ENCODE data around the gene TTLL11.

Gene TTLL11

DNA sequence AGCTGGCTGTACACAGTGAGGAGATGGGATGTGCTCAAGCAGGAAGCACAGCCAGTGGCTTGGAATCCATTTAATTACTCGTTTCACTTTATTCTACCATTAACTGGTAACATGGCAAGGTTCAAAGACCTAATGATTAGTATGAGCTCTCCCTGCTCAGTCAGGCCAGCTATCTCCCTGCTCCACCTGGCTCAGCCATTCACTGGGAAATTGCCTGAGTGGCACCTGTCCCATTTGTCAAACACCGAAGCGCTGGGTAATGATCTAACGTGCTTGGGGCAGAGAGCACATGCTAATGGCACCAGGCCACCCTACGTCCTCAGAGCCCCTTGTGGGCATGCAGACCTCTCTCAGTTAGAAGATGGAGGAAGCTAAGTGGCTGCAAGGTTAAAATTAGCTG, 162.2 kb downstream of the TTLL11 start:
- DNase-seq (ENCODE audit: insufficient read length, low spot score), result no peak
- TF ChIP-seq TAF1 (IDR thresholded peaks at IDR 0.05; ENCODE audit: low read depth, low read length), result no peak
- TF ChIP-seq PAX5 (IDR thresholded peaks at IDR 0.05; ENCODE audit: insufficient read depth, low read length, severe bottlenecking), result no peak
- no peak for TF ChIP-seq POLR2AphosphoS5 (IDR thresholded peaks at IDR 0.05; ENCODE audit: low read depth, low read length)
- no peak for TF ChIP-seq POLR2A (IDR thresholded peaks at IDR 0.05; ENCODE audit: low read depth, low read length)
- no peak for TF ChIP-seq POU2F2 (IDR thresholded peaks at IDR 0.05; ENCODE audit: low read depth, low read length)
- no peak for TF ChIP-seq SPI1 (IDR thresholded peaks at IDR 0.05; ENCODE audit: low read depth, low read length)
- FAIRE-seq, result no peak

DNA sequence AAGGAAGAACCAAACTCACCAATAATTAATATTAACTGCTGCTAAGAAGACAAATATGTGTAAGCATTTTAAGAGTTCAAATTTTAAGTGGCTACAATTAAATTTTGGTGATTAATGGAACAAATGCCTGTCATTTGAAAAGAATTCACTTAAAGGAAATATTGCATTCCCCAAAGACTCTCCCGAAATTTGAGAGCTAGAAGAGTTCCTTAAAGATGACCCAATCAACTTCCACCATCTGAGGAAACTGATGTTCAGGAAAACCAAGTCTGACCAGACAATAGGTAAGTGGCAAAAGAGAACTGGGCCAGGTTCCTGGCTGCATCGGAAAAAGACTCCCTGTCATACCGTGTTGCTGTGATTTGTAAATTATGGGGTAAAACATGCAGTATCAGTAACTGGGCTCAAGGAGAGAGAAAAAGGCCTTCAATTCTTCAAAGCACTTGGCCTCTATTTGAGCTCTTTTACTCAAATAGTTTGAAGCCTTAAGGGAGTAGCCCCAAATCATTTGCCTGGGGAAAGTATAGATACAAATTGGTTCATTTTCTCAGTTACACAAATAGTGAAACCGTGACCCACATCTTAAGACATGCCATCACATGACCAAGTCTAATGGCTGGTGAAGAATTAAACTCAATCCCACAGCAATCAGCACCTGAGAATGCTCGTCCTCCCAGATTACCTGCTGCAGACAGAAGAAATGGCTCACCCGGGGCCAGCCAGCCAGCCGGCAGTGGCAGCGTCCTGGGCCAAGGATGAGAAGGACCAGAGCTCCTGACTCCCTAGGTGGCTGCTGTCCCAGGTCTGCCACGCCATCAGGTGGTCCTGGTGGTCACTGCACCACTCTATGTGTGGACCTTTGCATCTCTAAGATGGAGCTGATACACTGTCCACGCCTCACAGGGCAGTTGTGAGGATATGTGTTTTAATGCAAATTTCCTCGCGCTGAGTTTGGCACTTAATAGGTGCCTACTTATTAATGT, 162.9 kb downstream of the TTLL11 start:
- TF ChIP-seq POLR2AphosphoS5 (IDR thresholded peaks at IDR 0.05; ENCODE audit: low read depth, low read length), result no peak
- no peak for TF ChIP-seq SPI1 (IDR thresholded peaks at IDR 0.05; ENCODE audit: low read depth, low read length)
- TF ChIP-seq PAX5 (IDR thresholded peaks at IDR 0.05; ENCODE audit: insufficient read depth, low read length, severe bottlenecking), result no peak
- TF ChIP-seq POLR2A (IDR thresholded peaks at IDR 0.05; ENCODE audit: low read depth, low read length), result no peak
- no peak for TF ChIP-seq POU2F2 (IDR thresholded peaks at IDR 0.05; ENCODE audit: low read depth, low read length)
- TF ChIP-seq TAF1 (IDR thresholded peaks at IDR 0.05; ENCODE audit: low read depth, low read length), result no peak
- DNase-seq (ENCODE audit: insufficient read length, low spot score), result no peak

DNA sequence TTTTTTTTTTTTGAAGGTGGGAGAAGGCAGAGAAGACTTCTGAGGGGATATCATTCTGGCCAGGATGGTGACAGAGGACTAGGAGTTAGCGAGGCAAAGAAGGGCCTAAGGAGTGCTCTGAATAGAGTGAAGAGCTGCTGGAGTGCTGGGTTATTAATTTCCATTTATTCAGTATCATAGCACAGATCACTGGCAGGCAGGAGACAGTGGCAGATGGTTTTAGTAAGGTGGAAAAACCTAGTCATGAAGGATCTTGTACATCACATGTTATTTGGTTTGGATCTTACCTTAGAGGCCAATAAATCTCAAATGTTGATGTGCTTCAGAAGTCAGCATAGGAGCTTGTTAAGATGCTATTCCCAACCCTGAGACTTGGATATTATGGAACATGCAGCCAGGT, 165.5 kb downstream of the TTLL11 start:
- DNase-seq (ENCODE audit: insufficient read length, low spot score) (no peak), FAIRE-seq (no peak)
- TF ChIP-seq TAF1 (IDR thresholded peaks at IDR 0.05; ENCODE audit: low read depth, low read length) (no peak), POLR2AphosphoS5 (IDR thresholded peaks at IDR 0.05; ENCODE audit: low read depth, low read length) (no peak), PAX5 (IDR thresholded peaks at IDR 0.05; ENCODE audit: insufficient read depth, low read length, severe bottlenecking) (no peak), SPI1 (IDR thresholded peaks at IDR 0.05; ENCODE audit: low read depth, low read length) (no peak), POLR2A (IDR thresholded peaks at IDR 0.05; ENCODE audit: low read depth, low read length) (no peak), POU2F2 (IDR thresholded peaks at IDR 0.05; ENCODE audit: low read depth, low read length) (no peak)

More for the DNA sequence above, 162.9 kb downstream of the TTLL11 start:
- no peak for FAIRE-seq

DNA sequence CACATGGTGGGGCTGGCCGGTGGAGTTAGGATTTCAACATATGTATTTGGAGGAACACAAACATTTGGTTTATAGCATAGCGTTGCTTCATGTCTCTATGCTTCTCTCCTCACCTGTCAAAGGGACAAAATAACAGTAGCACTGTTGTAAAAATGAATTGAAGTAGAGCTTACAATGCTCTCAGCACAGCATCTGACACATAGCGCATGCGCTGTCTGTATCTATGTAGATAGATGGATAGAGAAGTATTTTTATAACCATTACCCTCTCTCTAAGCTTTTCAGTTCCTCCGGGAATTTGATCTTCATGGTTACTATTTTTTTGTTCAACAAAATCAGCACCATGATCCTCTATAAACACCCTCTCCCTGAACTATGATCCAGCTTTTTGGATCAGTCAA, 166.0 kb downstream of the TTLL11 start:
- TF ChIP-seq TAF1 (IDR thresholded peaks at IDR 0.05; ENCODE audit: low read depth, low read length), result no peak
- TF ChIP-seq SPI1 (IDR thresholded peaks at IDR 0.05; ENCODE audit: low read depth, low read length), result no peak
- no peak for TF ChIP-seq POLR2AphosphoS5 (IDR thresholded peaks at IDR 0.05; ENCODE audit: low read depth, low read length)
- no peak for TF ChIP-seq POLR2A (IDR thresholded peaks at IDR 0.05; ENCODE audit: low read depth, low read length)
- TF ChIP-seq PAX5 (IDR thresholded peaks at IDR 0.05; ENCODE audit: insufficient read depth, low read length, severe bottlenecking), result no peak
- TF ChIP-seq POU2F2 (IDR thresholded peaks at IDR 0.05; ENCODE audit: low read depth, low read length), result no peak
- FAIRE-seq (no peak), DNase-seq (ENCODE audit: insufficient read length, low spot score) (no peak)

DNA sequence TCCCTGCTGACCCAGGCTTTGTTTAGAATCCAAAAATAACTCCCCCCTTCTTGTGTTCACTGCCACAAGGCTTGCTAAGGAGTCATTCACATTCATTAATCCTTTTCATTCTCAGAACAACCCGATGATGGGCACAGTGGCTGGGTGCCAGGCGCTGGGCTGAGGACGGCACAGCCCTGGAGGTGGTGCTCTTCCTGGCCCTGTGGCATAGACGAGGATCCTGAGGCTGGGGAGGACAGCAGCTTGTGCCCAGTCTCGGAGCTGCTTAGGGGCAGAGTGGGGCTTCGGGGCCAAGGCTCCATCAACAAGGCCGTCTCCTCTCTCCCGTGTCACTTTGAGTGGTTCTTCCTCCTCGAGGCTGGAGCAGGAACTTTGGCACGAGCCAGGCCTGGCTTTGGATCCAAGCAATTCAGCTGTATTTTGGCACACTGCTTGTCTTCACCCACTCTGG, 166.7 kb downstream of the TTLL11 start:
- TF ChIP-seq POLR2A (IDR thresholded peaks at IDR 0.05; ENCODE audit: low read depth, low read length) (no peak), POLR2AphosphoS5 (IDR thresholded peaks at IDR 0.05; ENCODE audit: low read depth, low read length) (no peak), TAF1 (IDR thresholded peaks at IDR 0.05; ENCODE audit: low read depth, low read length) (no peak), POU2F2 (IDR thresholded peaks at IDR 0.05; ENCODE audit: low read depth, low read length) (no peak), SPI1 (IDR thresholded peaks at IDR 0.05; ENCODE audit: low read depth, low read length) (no peak), PAX5 (IDR thresholded peaks at IDR 0.05; ENCODE audit: insufficient read depth, low read length, severe bottlenecking) (no peak)
- no peak for DNase-seq (ENCODE audit: insufficient read length, low spot score)
- FAIRE-seq, result no peak

DNA sequence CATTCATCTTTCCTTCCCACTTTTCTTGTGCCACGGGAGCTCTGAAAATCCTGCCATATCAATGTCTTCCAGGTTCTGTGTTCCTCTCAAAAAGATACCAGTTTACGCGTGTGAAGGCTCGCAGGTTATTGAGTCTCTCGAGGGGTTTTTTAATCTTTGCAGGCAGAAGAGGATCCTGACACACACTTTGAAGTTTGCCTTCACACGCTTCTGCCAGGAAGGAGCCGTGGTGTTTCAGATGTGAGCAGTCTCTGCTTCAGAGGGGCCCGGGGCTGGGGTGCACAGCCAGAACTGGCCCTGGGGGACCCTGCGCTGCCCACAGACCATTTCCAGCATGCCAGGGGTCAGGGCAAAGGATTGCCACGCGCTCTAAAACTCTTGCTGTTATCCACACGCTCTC, 167.2 kb downstream of the TTLL11 start:
- FAIRE-seq, result no peak
- DNase-seq (ENCODE audit: insufficient read length, low spot score), result no peak
- no peak for TF ChIP-seq POU2F2 (IDR thresholded peaks at IDR 0.05; ENCODE audit: low read depth, low read length)
- no peak for TF ChIP-seq POLR2A (IDR thresholded peaks at IDR 0.05; ENCODE audit: low read depth, low read length)
- TF ChIP-seq SPI1 (IDR thresholded peaks at IDR 0.05; ENCODE audit: low read depth, low read length), result no peak
- no peak for TF ChIP-seq TAF1 (IDR thresholded peaks at IDR 0.05; ENCODE audit: low read depth, low read length)

DNA sequence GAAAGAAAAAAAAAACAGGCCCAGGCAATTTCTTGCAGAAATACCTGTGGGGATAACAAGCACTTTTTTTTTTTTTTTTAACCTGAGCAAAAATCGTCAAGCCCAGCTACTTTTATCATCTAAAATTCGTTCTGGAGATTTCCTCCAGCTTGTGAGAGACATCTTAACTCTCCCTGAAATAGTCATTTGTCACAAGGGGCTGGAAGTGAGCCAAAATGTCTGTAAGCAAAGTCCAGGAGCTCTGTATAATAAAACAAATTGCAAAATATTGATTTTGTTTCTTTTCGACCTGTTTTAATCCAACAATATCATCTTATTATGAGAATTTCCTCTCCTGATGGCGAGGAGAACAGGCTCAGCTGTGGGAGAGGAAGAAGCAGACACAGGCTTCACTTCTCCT, 168.4 kb downstream of the TTLL11 start:
- no peak for FAIRE-seq
- TF ChIP-seq SPI1 (IDR thresholded peaks at IDR 0.05; ENCODE audit: low read depth, low read length), result no peak
- no peak for TF ChIP-seq POLR2AphosphoS5 (IDR thresholded peaks at IDR 0.05; ENCODE audit: low read depth, low read length)
- no peak for TF ChIP-seq TAF1 (IDR thresholded peaks at IDR 0.05; ENCODE audit: low read depth, low read length)
- no peak for TF ChIP-seq POU2F2 (IDR thresholded peaks at IDR 0.05; ENCODE audit: low read depth, low read length)
- TF ChIP-seq POLR2A (IDR thresholded peaks at IDR 0.05; ENCODE audit: low read depth, low read length), result no peak
- no peak for TF ChIP-seq PAX5 (IDR thresholded peaks at IDR 0.05; ENCODE audit: insufficient read depth, low read length, severe bottlenecking)
- no peak for DNase-seq (ENCODE audit: insufficient read length, low spot score)

DNA sequence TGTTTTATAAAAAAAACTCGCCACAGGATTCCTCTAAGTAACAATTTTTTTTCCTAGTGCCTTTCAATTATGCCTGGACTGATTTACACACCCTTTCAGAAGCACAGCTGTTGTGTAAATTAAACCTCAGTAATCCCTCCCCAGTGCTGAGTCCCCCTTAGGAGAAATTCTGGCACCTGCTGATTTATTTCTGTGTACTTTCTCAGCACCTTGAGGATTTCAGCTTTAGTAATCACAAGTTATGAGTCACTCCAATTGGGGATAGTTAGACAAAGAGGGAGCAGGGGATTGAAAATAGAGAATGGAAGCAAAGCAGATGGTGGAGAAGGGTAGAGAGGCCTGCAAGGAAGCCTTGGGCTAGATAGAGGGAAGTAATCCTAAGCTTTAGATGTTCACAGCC, 171.7 kb downstream of the TTLL11 start:
- no peak for FAIRE-seq
- DNase-seq (ENCODE audit: insufficient read length, low spot score), result no peak
- TF ChIP-seq PAX5 (IDR thresholded peaks at IDR 0.05; ENCODE audit: insufficient read depth, low read length, severe bottlenecking), result no peak
- no peak for TF ChIP-seq POLR2A (IDR thresholded peaks at IDR 0.05; ENCODE audit: low read depth, low read length)
- TF ChIP-seq POU2F2 (IDR thresholded peaks at IDR 0.05; ENCODE audit: low read depth, low read length), result no peak
- TF ChIP-seq SPI1 (IDR thresholded peaks at IDR 0.05; ENCODE audit: low read depth, low read length), result no peak
- no peak for TF ChIP-seq TAF1 (IDR thresholded peaks at IDR 0.05; ENCODE audit: low read depth, low read length)
- TF ChIP-seq POLR2AphosphoS5 (IDR thresholded peaks at IDR 0.05; ENCODE audit: low read depth, low read length), result no peak

All from GM12891 (cell line).